ENCODE results near the gene GREB1. TPM values are rescaled to one million over a fixed set of nuclear protein-coding genes. Genes with fewer than 3 reads are reported as not detected.

The GREB1 gene
- total and polyA plus RNA-seq, 8 donors = 3.5 to 16.1 (median 5.9) TPM

- Histone ChIP-seq H3K4me1 (peaks cover 12 to 21% (median 16%) of the 10 kb centered on the region in 3 donors), H3K27me3 (no peaks in the 10 kb centered on the region), H3K36me3 (no peaks in the 10 kb centered on the region), H3K27ac (no peak overlapping the region), H3K9me3 (no peaks in the 10 kb centered on the region), H3K4me3 (no peak overlapping the region)
- intact Hi-C loops (cut with DNase I) = no loop called here
- no peak for DNase-seq
- FAIRE-seq = no peak
- no peak for ATAC-seq
- TF ChIP-seq, protein P1, sequence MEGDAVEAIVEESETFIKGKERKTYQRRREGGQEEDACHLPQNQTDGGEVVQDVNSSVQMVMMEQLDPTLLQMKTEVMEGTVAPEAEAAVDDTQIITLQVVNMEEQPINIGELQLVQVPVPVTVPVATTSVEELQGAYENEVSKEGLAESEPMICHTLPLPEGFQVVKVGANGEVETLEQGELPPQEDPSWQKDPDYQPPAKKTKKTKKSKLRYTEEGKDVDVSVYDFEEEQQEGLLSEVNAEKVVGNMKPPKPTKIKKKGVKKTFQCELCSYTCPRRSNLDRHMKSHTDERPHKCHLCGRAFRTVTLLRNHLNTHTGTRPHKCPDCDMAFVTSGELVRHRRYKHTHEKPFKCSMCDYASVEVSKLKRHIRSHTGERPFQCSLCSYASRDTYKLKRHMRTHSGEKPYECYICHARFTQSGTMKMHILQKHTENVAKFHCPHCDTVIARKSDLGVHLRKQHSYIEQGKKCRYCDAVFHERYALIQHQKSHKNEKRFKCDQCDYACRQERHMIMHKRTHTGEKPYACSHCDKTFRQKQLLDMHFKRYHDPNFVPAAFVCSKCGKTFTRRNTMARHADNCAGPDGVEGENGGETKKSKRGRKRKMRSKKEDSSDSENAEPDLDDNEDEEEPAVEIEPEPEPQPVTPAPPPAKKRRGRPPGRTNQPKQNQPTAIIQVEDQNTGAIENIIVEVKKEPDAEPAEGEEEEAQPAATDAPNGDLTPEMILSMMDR (IDR thresholded peaks at IDR 0.05) = no peak
- 82 to 92% methylated on average over 11 of the region's 11 CpGs for WGBS, 2 donors
Observed at GRCh38 chr2:11543337-11544216, 9.7 kb downstream of the GREB1 start.

GRCh38 chr2:11546072-11546471 is 12.2 kb downstream of the GREB1 start:
- DNase-seq = no peak
- FAIRE-seq = no peak
- TF ChIP-seq, protein P1 (IDR thresholded peaks at IDR 0.05) = no peak
- intact Hi-C loops (cut with DNase I) = no loop called here
- H3K36me3 ChIP-seq = no peaks in the 10 kb centered on the region
- 75 to 81% methylated on average over 6 of the region's 6 CpGs for WGBS, 2 donors
- H3K4me1 ChIP-seq = peaks cover 0 to 2% (median 0%) of the 10 kb centered on the region in 3 donors
- no peak overlapping the region for H3K27ac ChIP-seq
- ATAC-seq = no peak
- no peaks in the 10 kb centered on the region for H3K9me3 ChIP-seq
- no peak overlapping the region for H3K4me3 ChIP-seq
- no peaks in the 10 kb centered on the region for H3K27me3 ChIP-seq

DNA sequence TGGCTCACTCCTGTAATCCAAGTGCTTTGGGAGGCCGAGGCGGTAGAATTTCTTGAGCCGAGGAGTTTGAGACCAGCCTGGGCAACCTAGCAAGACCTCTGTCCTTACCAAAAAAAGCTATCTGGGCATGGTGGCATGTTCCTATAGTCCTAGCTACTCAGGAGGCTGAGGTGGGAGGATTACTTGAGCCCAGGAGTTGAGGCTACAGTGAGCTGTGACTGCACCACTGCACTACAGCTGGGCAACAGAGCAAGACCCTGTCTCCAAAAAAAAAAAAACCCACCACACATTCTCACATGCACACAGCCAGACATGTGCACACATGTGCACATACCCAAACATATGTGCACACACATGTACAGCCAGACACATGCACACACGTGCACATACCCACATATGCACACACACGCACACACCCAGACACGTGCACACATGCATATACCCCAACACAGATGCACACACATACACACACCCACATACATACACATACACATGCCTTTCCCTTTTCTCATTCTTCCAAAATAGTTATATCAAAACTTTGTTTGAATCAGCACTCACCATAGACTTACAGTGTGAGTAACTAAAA is 14.2 kb downstream of the GREB1 start:
- Histone ChIP-seq H3K36me3 (no peaks in the 10 kb centered on the region), H3K27me3 (no peaks in the 10 kb centered on the region), H3K9me3 (no peaks in the 10 kb centered on the region), H3K4me3 (no peak overlapping the region), H3K4me1 (no peaks in the 10 kb centered on the region), H3K27ac (no peak overlapping the region)
- TF ChIP-seq, protein P1 (IDR thresholded peaks at IDR 0.05) = no peak
- ATAC-seq (no peak), DNase-seq (no peak), FAIRE-seq (no peak)
- intact Hi-C loops (cut with DNase I) = no loop called here
- 78% methylated on average over 6 of the region's 6 CpGs for WGBS, 2 donors

DNA sequence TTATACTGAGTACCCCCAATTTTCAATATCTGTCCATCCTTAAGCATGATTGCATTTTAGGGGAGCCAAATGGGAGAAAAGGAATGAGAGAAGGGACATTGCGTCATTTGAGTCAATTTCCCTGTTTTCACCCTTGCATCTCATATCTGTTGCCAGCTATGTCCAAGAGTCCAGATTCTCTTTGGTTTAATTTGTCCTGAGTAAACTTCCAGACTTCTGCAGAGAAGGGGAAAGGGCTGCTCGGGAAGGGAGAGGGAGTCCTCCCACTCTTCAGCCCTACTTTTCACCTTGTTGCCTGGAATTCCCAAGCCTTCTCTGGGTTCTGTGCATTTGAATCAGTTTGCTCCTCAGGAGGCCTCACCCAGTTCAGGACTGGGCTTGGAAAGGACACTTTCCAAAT is 16.5 kb downstream of the GREB1 start:
- H3K4me3 ChIP-seq = no peak overlapping the region
- 98% methylated on average over 2 of the region's 2 CpGs for WGBS, 2 donors
- intact Hi-C loops (cut with DNase I) = no loop called here
- no peak for FAIRE-seq
- no peak for DNase-seq
- no peaks in the 10 kb centered on the region for H3K9me3 ChIP-seq
- no peak for ATAC-seq
- no peaks in the 10 kb centered on the region for H3K27me3 ChIP-seq
- H3K4me1 ChIP-seq = no peaks in the 10 kb centered on the region
- H3K36me3 ChIP-seq = no peaks in the 10 kb centered on the region
- TF ChIP-seq, protein P1 (IDR thresholded peaks at IDR 0.05) = no peak
- no peak overlapping the region for H3K27ac ChIP-seq
